GM12873 (cell line): ENCODE data around the gene HDAC9.

Experiments used
- CTCF ChIP-seq: IDR thresholded peaks from 2 replicates; pipeline ENCODE4 v1.5.1; 2012; ENCODE audit warnings: low read depth, mild to moderate bottlenecking, moderate library complexity, low read length, control low read depth; ENCODE audit not compliant: insufficient read depth; ENCODE audit errors: missing control alignments

Gene HDAC9

GRCh38 chr7:18637516-18637915, 142.0 kb downstream of the HDAC9 start:
- TF ChIP-seq CTCF = no peak

- no peak for TF ChIP-seq CTCF
Observed at GRCh38 chr7:18638594-18639452, 143.3 kb downstream of the HDAC9 start.

- no peak for TF ChIP-seq CTCF
Observed at GRCh38 chr7:18639711-18640110, 144.2 kb downstream of the HDAC9 start.

- TF ChIP-seq CTCF = no peak
Observed at GRCh38 chr7:18644981-18645380, 149.4 kb downstream of the HDAC9 start.

GRCh38 chr7:18647582-18647981, 152.0 kb downstream of the HDAC9 start:
- TF ChIP-seq CTCF = no peak

GRCh38 chr7:18648849-18649758, 153.6 kb downstream of the HDAC9 start:
- TF ChIP-seq CTCF = no peak

GRCh38 chr7:18653381-18654155, 158.0 kb downstream of the HDAC9 start:
- no peak for TF ChIP-seq CTCF
